HG03039 (cell line): ENCODE measurements around the gene LSM3.
A peak's percentile ranks its signal among the peaks of the same experiment; 100 is the strongest.

ENCODE experiments used
- ATAC-seq: cut with Tn5 transposase; IDR thresholded peaks from one replicate; pipeline ENCODE4 v1.9.1; 2021; ENCODE audit warnings: mild to moderate bottlenecking, moderate library complexity; ENCODE audit not compliant: unreplicated experiment

LSM3 gene

GRCh38 chr3:14178247-14179113, at the start of gene LSM3, which contains the start of gene XPC:
LSM3 (plus strand) TSS chr3:14178817; CDS start chr3:14178861, 44 bp downstream.
XPC (minus strand) TSS chr3:14178601; CDS start chr3:14178568, 33 bp downstream.
- peak; percentile 83 for ATAC-seq

GRCh38 chr3:14129296-14129695, 49.3 kb upstream of the LSM3 start:
- ATAC-seq: no peak

- no peak for ATAC-seq
Observed at GRCh38 chr3:14130230-14130629, 48.4 kb upstream of the LSM3 start.

- ATAC-seq: no peak
Observed at GRCh38 chr3:14130707-14131106, 47.9 kb upstream of the LSM3 start.

- ATAC-seq: no peak
Observed at GRCh38 chr3:14131134-14131533, 47.5 kb upstream of the LSM3 start.

GRCh38 chr3:14132120-14132519, 46.5 kb upstream of the LSM3 start:
- no peak for ATAC-seq

- no peak for ATAC-seq
Observed at GRCh38 chr3:14132689-14133088, 45.9 kb upstream of the LSM3 start.

GRCh38 chr3:14133188-14133800, 45.3 kb upstream of the LSM3 start:
- ATAC-seq: no peak

GRCh38 chr3:14133876-14134275, 44.7 kb upstream of the LSM3 start:
- ATAC-seq: no peak

GRCh38 chr3:14134291-14134690, 44.3 kb upstream of the LSM3 start:
- ATAC-seq: no peak

GRCh38 chr3:14135581-14135980, 43.0 kb upstream of the LSM3 start:
- ATAC-seq: no peak

- ATAC-seq: no peak
Observed at GRCh38 chr3:14137004-14137403, 41.6 kb upstream of the LSM3 start.

GRCh38 chr3:14137445-14137844, 41.2 kb upstream of the LSM3 start:
- ATAC-seq: no peak

- no peak for ATAC-seq
Observed at GRCh38 chr3:14138109-14138877, 40.3 kb upstream of the LSM3 start.

GRCh38 chr3:14138878-14139655, 39.5 kb upstream of the LSM3 start:
- ATAC-seq: no peak

- ATAC-seq: no peak
Observed at GRCh38 chr3:14139771-14140170, 38.8 kb upstream of the LSM3 start.

GRCh38 chr3:14140668-14141067, 37.9 kb upstream of the LSM3 start:
- ATAC-seq: no peak

GRCh38 chr3:14141144-14141543, 37.5 kb upstream of the LSM3 start:
- no peak for ATAC-seq

- no peak for ATAC-seq
Observed at GRCh38 chr3:14141602-14142341, 36.8 kb upstream of the LSM3 start.
